HCEC 1CT (cell line): ENCODE data around the gene CPVL.
A peak's percentile ranks its signal among the peaks of the same experiment; 100 is the strongest.

Source experiments
- DNase-seq: peaks from one replicate; pipeline ENCODE4 v3.0.0-alpha.2; 2017

CPVL gene

DNA sequence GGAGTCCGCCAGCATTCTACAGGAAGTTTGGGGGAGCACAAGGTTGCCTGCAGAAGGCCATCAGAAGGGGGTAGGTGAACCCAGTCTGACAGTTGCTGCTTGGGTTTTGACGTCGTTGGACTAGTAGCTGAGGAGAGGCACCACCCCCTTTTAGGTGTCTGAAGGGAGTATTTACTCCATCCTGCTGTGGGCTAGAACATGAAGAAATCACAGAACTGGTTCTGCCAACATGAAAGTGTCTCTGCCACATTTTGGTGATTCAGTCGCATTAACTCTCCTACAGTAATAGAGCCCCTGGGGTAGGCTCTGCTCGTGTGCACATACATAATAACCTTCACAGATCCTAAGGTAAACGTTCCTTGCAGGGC, 187.4 kb downstream of the CPVL start:
- DNase-seq = no peak

DNA sequence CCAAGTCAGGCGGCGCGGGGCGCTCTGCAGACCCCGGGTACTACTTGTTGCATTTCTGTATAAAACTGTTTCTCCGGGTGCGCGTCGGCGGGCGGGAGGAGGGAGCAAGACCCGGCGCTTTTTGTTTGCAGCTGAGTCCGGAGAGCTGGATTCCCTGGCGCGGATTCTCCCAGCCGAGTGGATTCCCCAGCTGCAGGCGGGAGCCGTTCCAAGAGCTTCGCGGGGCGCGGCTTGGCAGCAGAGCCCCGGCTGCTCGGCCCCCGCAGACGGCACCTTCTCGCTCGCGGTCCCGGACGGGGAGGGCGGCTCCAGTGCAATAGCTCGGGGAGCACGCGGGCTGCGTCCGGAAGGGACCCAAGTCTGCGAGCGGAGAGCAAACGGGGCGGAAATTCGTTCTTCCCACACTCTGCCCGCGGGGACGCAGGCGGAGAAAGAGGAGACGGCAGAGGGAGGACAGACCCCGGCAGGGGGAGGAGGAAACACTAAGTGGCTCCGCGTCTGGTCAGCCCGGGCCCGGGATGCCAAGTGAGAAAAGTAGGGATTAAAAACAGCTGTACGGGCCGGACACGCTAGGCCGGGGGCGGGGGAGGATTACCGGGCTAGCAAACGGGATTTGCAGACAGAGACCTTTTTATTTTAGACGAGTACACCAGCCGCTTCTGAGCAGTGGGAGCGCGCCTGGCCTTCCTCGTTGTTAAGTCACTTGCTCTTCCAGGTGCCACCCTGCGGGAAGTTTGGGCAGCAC, 187.9 kb downstream of the CPVL start, which contains the start of gene TRIL:
TSS of gene TRIL (minus strand) at position 96 of the 745 bp plus-strand sequence. CDS start 284 bp downstream, outside the sequence.
- peak; percentile 16 for DNase-seq

DNA sequence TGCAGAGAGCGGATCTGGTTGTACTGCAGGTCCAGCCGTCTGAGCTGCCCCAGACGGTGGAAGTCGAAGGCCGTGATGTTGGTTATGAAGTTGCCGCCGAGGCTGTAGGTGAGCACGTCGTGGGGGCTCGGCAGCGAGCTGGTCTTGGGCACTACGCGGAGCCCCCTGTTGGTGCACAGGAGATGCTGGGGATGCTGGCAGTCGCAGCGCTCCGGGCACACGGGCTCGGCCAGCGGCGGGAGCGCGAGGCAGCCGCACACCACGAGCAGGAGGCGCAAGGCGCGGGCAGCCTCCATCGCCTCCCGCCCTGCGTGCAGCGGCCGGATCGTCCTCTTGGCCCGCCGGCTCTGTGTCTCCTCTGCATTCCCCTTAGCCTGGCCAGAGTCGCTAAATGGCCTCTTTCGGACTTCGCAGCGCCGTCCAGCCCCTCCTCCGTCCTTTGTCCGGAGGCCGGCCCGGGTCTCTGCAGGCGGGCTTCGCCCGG, 188.5 kb downstream of the CPVL start:
- no peak for DNase-seq

DNA sequence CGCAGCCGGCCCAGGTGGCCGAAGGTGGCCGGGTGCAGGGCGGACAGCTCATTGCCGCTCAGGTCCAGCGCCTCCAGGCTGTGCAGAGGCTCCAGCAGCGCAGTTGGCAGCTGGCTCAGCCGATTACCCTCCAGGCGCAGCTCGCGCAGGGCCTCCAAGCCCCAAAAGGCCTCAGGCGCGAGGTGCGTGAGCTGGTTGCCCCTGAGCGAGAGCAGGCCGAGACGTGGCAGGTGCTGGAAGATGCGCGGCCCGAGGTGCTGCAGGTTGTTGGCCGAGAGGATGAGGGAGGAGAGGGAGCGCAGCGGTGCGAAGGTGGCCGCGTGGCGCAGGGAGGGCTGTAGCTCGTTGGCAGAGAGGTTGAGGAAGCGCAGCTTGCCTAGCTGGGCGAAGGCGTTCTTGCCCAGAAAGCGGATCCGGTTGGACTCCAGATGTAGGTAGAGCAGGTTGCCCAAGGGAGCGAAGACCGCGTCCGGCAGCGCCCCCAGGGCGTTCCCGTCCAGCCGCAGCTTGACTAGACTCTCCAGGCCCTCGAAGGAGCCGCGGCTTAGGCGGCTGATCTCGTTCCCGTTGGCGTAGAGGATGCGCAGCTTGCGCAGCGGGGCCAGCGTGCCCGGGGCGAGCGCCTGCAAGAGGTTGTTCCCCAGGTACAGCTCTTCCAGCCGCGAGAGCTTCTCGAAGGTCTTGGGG, 189.1 kb downstream of the CPVL start:
- DNase-seq = no peak

DNA sequence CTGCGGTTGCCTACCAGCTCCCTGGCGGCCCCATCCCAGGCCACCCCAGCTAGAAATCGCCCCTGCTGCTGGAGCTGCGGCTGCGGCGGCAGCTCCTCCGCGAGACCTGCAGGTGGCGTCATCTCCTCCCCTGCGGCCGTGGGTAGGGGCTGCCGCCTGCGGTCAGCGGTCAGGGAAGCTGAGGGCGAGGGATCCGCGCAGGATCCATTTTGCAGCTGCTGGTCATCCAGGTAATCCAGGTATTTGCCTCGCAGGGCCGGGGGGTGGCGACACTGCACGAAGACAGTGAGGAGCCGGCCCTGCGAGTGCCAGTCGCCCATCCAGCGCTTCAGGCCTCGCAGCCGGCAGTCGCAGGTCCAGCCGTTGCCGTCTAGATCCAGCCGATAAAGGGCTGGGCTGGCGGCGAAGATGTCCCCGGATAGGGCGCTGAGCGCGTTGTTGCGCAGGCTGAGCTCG, 189.7 kb downstream of the CPVL start:
- DNase-seq = no peak

DNA sequence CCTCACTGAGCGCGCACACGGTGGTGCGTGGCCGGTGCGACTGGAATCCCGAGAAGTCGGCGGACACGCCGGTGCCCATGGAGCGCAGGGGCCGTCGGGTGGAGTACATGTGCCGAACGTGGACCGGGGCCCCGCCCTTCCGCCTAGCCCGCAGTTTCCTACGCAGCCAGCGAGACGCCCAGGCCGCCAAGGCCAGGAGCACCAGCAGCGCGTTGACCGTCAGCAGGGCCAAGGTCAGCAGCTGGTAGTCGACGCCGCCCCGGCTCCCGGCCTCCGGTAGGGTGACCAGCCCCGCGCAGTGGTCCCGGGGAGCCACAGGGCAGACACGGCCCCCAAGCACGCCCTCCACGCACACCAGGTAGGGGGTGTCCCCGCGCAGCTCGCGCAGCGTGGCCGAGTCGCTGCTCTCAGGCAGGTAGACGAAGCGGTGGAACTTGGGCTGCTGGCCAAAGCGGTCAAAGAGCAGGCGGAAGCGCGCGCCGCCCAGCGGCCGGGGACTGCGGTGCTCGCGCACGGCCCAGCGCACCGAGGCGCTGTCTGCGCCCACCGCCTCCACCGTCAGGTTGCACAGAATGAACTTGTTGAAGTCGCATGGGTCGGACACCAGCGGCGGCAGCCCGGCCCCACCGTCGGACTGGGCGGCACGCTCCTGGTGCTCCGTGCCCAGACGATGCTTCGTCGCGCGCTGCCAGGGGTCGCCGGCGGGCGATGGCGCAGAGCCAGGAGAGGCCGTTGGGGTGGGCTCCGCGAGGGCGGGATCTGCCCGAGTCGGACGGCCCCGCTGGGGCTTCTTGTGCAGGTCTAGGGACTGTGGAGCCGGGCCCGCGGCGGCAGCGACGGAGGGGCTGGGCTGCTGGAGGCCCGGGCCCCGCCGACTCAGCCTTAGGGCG, 190.4 kb downstream of the CPVL start:
- no peak for DNase-seq

DNA sequence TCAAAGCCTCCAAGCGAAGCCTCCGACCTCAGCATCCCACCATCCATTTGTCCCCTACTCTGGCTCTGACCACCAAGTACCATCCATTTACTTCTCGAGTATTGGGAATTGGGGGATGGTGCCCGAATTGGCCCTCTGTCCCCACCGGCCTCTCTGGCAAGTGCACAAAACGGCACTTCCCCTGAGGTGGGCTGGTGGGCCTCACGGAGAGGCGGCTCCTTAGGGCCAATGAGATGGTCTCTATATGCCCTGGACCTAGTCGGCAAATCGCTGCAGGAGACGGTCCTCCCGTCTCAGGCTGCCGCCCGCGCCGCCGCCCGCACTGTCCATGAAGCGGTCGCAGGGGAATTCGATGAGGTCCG, 191.0 kb downstream of the CPVL start:
- no peak for DNase-seq

DNA sequence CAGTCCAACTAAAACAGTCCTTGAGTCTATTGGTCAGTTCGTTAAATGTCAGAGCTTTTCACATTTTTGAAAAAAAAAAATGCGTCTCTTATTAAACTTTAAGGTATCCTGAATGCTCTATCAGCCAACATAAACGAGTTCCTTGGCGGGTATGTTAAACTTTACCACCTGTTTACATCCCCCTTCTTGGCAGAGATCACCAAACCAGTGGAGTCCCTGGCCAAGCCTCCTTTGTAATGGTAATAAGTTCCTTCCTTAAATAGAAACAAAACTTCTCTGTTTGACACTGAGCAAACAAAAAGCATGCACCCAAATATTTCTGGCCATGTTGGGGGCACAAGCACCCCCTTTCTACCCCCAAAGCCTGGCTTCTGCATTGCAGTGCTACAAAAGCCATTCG, 191.4 kb downstream of the CPVL start:
- no peak for DNase-seq

DNA sequence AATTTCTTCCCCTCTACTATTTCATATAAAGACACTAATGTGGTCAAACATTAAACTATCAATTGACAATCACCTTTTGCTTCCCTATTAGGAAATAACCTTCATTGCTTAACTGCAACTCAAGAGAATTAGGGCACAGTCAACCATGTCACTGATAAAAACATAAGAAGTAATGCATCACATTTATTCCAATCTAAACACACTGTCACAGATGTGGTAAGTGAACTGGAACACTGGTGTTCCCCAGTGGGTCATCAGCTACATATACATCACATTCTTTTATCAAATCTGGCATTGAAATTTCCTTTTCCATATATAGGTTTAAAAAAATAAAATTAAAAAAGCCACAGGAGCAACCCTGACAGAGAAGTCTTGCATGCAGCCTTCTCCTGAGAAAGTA, 191.9 kb downstream of the CPVL start:
- DNase-seq = no peak

DNA sequence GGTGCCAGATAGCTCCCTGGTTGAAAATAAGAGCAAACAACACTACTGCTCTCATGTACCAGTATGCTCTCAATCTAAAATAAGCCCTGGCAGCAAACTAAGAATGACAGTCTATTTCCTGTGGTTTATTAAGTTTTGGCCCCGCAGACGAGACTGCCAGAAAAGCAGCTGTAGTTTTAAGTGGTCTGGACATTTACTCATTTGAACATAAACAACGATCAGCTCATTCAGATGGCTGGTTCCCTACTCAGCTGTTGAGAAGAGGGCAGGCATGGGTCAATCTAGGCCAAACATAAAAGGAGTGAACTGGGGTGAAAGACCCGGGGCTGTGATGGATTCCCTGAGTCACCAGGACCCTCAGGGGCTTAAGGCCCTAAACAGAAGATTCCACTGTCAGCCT, 192.7 kb downstream of the CPVL start:
- DNase-seq = peak; percentile 38
